Ecto neural progenitor cell (in vitro differentiated cells): ENCODE results near the gene AATK.

ENCODE experiments used
- DNase-seq: peaks from one replicate; pipeline ENCODE4 v3.0.0-alpha.2; 2018; ENCODE audit warnings: low spot score

AATK gene

GRCh38 chr17:81180836-81181810, 15.1 kb upstream of the AATK start:
- no peak for DNase-seq

GRCh38 chr17:81179861-81180260, 13.8 kb upstream of the AATK start:
- no peak for DNase-seq

- no peak for DNase-seq
These were observed 13.2 kb upstream of the AATK start for GRCh38 chr17:81179220-81179619.

- DNase-seq: no peak
These were observed 12.4 kb upstream of the AATK start for GRCh38 chr17:81178136-81179091.

GRCh38 chr17:81176666-81177065, 10.6 kb upstream of the AATK start:
- no peak for DNase-seq

- no peak for DNase-seq
These were observed 7.7 kb upstream of the AATK start for GRCh38 chr17:81173762-81174155.

GRCh38 chr17:81173052-81173761, 7.2 kb upstream of the AATK start:
- DNase-seq: no peak

- no peak for DNase-seq
These were observed 5.9 kb upstream of the AATK start for GRCh38 chr17:81171941-81172340.

- no peak for DNase-seq
These were observed 4.9 kb upstream of the AATK start for GRCh38 chr17:81170727-81171494.

- DNase-seq: no peak
These were observed 3.9 kb upstream of the AATK start for GRCh38 chr17:81169870-81170309.

- no peak for DNase-seq
These were observed 1.6 kb upstream of the AATK start for GRCh38 chr17:81167638-81168037.

- no peak for DNase-seq
These were observed 1.1 kb upstream of the AATK start for GRCh38 chr17:81167194-81167524.

- peak; percentile 82 for DNase-seq
These were observed 582 bp downstream of the AATK start, which contains the start of gene PVALEF for GRCh38 chr17:81165246-81166032. Gene PVALEF (plus strand): TSS chr17:81165507. CDS start chr17:81181227, 15,720 bp downstream.

- no peak for DNase-seq
These were observed 1.4 kb downstream of the AATK start for GRCh38 chr17:81164371-81165245.

- DNase-seq: no peak
These were observed 2.2 kb downstream of the AATK start for GRCh38 chr17:81163703-81164370.

- DNase-seq: no peak
These were observed 2.8 kb downstream of the AATK start for GRCh38 chr17:81163051-81163695.

GRCh38 chr17:81162491-81162890, 3.5 kb downstream of the AATK start:
- no peak for DNase-seq

GRCh38 chr17:81161972-81162371, 4.0 kb downstream of the AATK start:
- no peak for DNase-seq
